Suprapubic skin (tissue), 4 donors: Measurements from ENCODE around the gene REEP2.

ENCODE experiments used
- CTCF ChIP-seq, 2 donors: fragments of 200-600 bp in 1 of 2; fragments of 450-650 bp in 1 of 2; sonication (generic) in 1 of 2; IDR thresholded peaks; one replicate each; pipeline ENCODE4 v1.5.1; 2016 to 2019; ENCODE audit warnings: antibody characterized with exemption in 2 of 2, mild to moderate bottlenecking in 1 of 2, moderate library complexity in 1 of 2
- EP300 ChIP-seq: sonication (generic); formaldehyde crosslinking; IDR thresholded peaks from one replicate; pipeline ENCODE4 v1.6.1; 2017; ENCODE audit warnings: antibody characterized with exemption
- POLR2A ChIP-seq, 2 donors: fragments of 450-650 bp; IDR thresholded peaks; one replicate each; pipeline ENCODE4 v1.6.1; 2017; ENCODE audit warnings: antibody characterized with exemption in 2 of 2, mild to moderate bottlenecking in 2 of 2, moderate library complexity in 2 of 2
- POLR2AphosphoS5 ChIP-seq, 3 donors: sonication (generic); formaldehyde crosslinking; IDR thresholded peaks; one replicate each; pipeline ENCODE4 v1.6.1; 2017; ENCODE audit warnings: antibody characterized with exemption in 3 of 3

- TF ChIP-seq CTCF (IDR thresholded peaks at IDR 0.05) (no peak), POLR2AphosphoS5 (IDR thresholded peaks at IDR 0.05) (no peak), EP300 (no peak), POLR2A (IDR thresholded peaks at IDR 0.05) (no peak)
These were observed 16.5 kb downstream of the REEP2 start for GRCh38 chr5:138455232-138455930.
